Measurements from ENCODE around the gene CHPF.

CHPF gene

DNA sequence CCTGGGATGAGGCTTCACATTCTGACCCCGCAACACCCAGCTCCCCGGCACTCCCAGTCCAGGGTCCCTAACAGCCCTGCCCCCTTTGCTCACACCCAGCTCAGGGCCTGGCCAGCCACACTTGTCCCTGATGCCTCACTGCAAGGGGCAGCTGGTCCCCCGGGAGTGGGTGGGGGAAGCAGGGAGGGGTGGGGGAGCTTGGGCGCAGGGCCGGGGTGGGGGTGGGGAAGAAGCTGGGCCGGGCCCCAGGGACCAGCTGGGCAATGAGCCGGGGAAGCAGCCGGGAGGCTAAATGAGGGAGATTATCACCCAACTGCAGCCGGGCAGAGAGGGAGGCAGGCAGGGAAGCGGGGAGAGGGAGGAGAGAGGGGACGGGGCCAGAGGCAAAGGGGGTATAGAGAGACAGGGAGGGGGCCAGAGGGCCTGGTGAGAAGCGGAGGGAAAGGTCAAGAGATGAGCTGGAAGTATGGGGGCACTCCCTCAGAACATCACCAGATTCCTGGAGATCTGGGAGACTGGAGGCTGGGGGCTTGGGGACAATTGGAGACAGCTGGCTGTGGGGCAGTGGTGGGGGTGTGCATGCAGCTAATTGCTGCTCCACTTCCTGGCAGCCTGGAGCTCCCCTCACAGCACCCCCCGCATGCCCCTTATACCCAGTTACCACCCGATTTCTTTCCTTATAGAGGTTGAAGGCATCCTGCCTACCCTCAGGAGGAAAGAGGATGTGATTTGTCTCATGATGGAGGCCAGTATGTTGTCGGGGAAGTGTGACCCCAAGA lies 31.9 kb downstream of the CHPF start:
- peak in 2 of 3 experiments; percentile 4 to 40 for DNase-seq

DNA sequence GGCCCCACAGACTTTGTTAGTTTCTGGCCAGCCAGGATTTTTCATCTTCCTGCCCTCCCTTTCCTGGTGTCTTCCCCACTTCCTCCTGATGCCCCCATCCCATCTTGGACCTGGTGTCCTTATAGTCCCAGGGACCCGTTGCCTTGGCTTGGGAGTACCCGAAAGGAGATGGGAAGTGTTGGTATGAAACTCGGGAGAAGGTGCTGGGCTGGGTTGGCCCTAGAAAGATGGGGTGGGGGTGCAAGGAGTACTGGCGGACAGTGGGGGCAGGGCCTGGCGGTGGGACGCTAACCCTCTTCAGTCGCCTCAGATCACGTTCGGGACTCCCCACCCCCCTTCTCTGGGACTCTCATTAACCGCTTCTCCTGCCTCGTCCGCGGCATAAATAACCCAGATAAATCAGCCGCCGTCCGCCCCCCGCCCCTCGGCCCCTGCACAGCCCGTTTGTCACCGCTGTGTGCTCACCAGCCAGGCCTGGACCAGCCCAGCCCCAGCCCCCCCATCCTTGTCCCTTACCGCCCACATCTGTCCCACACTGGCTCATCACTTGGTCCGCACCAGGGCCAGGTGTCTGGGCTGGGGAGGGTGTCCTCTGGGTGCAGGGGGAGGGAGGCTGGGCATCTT lies 33.0 kb downstream of the CHPF start:
- no peak for DNase-seq

DNA sequence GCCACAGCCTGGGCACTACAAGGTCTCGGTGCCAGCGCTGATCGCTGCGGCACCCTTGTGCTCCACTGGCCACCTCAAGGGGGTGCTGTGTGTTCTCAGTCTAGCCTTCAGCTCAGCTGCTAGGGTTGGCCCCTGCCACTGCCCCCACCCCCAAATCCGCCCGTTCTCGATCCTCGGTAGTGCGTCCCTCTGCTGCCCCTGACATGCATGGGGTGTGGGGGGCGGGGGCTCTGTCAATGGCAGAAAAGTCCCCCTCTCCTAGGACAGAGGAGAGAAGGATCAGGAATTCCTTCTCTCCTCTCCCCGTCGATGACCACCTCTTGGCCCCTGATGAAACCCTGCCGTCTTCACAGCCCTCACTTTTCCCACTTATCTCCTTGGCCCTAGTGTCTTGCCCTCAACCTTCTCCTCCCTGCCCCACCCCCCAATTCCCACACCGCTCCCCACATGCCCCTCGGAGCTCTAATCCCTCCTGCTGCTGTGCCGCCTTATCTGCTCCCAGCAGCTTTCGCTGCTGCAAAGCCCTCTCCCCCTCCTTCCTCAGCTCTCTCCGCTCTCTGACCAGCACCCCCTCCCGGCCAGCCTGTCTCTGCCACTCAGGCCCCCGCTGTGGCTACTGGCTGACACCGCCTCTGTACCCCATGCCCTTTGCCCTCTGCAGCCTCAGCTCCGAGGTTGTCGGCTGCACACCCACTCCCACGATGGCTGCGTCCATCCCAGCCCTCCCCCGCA lies 33.7 kb downstream of the CHPF start:
- DNase-seq = peak; percentile 24 to 65 (median 54)

DNA sequence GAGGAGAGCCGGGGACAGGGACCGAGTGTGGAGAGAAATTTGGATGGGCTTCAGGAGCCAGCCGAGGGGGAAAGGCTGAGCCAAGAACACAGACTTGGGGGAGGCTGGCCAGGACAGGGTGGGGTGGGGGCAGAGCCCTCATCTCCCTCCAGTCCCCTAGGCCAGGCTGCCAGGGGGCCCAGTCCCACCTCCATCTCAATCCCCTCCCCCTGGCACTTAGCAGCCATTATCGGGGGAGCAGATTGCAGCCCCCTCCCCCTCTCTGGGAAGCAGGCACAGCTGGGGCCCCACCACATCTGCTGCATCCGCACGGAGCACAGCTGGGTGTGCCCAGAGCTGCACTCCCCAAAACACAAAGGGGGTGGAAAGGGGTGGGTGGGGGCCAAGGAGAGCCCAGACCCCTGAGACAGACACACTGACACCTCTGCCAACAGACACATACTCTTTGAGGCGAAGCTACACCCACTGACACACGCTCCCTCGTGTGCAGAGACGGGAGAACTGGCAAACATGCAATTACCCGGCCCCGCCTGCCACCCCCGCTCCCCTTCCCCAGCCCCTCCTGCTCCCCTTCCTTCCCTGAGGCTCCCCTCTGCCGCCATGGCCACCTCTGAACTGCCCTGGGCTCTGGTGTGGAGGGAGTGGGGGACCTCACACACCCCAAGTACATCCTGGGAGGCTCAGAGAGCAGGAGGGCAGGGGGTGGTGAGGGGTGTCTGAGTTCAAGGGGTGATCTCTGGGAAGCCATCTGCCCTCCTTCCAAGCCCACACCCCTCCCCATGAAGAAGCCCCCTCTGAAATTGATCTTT lies 34.4 kb downstream of the CHPF start:
- peak in 2 of 3 experiments; percentile 52 to 56 for DNase-seq

DNA sequence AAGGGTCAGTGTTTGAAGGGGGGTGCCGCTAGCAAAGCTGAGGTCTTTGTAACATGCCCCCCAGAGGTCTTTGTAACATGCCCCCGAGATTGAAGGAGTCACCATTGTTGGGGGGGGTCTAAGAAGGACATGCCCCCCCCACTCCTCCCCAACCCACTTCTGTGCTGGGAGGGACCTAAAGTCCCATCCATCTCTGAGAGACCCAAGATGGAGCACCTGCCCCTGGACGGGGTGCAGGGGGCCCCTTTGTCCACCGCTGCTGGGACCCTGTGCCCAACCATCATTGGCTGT lies 35.2 kb downstream of the CHPF start:
- DNase-seq = no peak

DNA sequence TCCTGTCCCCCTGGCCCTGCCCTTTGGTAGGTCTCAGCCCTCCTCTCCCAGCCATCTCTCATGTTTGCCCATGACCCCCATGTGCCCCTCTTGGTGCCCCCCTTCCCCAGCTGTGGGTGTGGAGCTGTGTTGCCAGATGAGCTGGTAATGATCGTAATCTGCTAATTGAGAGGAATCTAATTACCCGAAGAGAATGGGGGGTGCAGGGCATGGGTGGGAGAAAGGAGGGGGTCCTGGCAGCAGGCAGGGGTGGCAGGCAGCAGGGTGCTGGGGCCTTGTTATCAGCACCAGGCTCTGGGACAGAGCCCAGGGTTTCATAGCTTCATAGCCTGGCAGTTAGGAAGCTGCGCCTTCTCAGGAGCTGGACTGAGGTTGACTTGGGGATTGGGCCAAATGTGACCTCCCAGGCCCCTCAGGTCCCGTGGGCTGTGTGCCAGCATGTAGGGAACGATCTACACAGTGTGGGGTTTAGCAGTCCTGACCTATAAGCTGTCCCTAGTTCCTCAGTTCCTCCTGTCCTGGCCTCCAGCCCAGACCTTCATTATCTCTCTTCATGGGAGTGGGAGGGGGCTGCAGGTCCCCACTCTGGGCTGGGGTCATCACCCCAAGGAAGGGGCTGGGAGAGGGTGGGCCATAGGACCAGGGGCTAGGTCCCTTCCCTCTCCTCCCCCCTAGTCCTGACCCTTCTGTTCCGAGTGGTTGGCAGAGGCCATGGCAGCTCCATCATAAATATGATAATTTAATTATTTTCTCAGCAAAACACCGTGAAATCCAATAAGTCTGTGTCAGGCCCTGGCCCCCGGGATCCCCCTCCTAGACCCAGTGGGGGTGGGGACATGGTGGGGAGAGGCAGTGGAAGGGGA lies 35.8 kb downstream of the CHPF start:
- no peak for DNase-seq

DNA sequence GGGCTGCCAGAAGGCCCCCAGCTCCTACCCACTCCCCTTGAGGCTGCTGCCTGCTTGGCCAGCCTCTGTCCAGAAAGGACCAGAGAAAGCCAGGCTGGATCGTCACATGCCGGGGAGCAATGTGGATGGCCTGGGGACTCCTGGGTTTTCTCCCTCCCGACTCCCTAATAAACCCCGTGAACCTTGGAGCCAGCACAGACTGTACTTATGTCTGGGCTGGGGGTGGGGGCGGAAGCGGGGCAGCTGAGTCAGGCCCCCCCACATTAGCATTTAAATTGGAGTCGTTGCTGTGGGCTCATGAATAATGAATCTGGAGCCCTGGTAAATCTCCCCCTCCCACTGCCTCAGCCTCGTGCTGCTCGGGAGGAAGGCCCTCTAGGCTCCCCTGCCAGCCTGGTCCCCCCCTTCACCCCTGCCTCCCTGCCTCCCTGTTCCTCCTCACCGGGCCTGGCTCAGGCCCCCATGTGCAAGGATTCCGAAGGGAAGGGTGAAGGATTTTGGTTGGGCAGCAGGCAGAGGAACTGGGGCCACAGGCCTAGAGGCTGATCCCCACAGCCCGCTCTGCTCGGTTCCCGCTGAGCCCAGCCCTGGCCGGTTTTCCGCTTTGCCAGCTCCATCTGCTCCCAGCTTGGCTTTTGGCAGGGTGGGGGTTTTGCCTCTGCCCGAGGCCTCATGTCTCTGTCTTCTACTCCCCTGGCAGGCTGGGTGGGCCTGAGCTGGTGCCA lies 36.6 kb downstream of the CHPF start:
- DNase-seq = no peak

DNA sequence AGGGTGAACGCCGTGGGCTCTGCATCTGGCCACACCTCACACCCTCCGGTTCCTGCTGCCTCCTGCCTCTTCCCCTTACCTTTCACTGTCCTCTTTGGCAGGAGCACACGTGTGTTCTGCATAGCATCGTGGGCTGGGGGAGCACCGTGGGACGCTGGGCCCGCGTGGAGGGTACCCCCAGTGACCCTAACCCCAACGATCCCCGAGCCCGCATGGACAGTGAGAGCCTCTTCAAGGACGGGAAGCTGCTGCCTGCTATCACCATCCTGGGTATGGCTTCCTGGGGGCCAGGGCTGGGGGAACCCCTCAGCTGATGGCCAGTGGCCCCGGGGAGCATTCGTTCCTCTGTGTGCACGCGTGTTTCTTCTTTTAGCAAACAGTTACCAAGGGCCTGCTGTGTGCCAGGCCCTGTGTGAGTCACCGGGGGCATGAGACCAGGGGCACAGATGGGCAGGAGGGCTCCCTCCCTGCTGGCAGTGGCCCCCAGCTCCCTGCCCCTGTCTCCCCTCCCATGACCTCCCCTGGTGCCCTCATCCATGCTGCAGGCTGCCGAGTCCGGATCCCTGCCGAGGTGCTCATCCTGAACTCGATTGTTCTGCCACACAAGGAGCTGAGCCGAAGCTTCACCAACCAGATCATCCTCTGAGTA lies 37.3 kb downstream of the CHPF start:
- no peak for DNase-seq

DNA sequence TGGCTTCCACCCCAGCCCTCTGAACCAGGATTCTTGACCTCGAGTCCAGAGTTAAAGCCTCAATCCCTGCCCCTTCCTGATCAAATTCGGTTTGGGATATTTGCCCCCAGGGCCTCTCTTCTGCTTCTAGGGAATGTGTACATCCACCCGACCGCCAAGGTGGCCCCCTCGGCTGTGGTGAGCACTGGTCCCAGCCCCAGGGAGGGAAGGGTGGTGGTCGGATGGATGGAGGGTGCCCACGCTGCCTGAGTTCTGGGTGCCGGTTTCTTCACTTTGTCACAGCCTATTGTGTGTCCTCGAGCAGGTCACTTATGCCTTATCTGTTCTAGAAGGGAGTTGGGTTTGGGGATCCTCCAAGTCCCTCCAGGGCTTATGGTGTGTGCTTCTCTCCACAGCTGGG lies 38.0 kb downstream of the CHPF start:
- no peak for DNase-seq

DNA sequence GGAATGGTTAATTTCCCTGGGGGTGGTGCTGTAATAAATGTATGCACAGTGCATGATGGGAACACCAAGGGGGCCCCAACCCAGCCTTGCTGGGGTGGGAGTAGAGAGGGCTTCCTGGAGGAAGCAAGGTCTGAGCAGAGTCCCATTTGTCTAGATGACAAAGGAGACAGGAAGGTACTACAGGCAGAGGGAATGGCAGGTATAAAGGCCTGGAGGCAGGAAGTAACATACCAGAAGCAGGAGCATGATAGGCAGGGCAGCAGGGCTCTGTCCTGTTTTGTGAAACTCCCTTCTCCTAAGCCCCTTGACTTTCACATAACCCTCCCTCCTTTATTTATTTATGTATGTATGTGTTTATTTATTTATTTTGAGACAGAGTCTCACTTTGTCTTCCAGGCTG lies 41.0 kb downstream of the CHPF start:
- no peak for DNase-seq

DNA sequence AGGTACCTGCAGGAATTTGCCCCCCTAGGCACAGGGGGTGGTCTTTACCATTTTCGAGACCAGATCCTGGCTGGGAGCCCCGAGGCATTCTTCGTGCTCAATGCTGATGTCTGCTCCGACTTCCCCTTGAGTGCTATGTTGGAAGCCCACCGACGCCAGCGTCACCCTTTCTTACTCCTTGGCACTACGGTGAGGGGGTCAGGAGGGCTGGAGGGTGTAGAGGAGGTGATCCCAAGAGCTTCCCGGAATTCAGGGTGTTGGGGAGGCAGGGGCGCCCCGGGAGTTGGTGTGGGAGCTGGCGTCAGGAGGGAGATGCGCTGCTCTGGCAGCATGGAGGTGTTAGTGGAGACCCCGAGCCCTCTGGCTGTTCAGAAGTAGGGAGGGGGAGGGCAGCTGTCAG lies 41.8 kb downstream of the CHPF start:
- DNase-seq = no peak

DNA sequence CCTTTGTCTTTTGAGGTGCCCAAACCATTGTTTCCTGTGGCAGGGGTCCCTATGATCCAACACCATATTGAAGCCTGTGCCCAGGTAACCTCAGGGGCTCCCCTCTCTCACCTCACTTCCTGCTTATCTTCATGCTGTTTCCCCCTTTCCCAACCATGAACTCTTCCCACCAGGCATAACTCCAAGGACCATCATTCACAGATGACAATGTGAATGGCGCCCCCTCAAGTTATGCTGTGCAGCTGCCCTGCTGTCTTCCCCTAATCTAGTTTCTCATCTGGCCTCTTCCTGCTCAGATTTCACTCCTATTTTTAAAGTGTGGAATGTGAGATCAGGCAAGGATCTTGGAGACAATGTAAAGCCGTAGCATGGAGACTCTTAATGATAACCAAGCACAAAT lies 43.5 kb downstream of the CHPF start:
- DNase-seq = no peak

DNA sequence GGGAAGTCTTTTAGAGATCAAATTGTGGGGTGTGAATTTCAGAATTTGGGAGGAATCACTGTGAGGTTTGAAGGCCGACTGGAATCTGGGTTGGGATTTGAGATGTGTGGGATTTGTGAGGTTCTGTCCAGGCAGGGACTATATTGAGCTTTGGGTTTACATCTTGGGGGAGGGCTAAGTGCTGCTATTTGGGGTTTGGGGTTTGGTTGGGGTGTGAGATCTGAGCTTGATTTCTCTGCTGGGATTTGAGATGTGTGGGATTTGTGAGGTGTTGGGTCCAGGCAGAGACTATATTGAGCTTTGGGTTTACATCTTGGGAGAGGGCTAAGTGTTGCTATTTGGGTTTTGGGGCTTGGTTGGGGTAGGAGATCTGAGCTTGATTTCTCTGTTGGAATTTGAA lies 44.1 kb downstream of the CHPF start:
- DNase-seq = no peak

DNA sequence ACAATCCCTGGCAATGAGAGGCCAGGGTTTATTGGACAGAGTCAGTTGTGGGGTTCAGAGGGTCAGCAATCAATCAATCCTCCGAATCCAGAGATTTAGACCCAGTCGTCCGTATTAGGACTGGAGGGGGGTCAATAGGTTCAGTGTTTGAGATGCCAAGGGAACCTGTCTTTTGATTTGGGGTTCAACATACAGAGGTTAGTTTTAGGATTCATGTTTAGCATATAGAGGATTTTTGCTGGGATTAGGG lies 44.6 kb downstream of the CHPF start:
- no peak for DNase-seq

DNA sequence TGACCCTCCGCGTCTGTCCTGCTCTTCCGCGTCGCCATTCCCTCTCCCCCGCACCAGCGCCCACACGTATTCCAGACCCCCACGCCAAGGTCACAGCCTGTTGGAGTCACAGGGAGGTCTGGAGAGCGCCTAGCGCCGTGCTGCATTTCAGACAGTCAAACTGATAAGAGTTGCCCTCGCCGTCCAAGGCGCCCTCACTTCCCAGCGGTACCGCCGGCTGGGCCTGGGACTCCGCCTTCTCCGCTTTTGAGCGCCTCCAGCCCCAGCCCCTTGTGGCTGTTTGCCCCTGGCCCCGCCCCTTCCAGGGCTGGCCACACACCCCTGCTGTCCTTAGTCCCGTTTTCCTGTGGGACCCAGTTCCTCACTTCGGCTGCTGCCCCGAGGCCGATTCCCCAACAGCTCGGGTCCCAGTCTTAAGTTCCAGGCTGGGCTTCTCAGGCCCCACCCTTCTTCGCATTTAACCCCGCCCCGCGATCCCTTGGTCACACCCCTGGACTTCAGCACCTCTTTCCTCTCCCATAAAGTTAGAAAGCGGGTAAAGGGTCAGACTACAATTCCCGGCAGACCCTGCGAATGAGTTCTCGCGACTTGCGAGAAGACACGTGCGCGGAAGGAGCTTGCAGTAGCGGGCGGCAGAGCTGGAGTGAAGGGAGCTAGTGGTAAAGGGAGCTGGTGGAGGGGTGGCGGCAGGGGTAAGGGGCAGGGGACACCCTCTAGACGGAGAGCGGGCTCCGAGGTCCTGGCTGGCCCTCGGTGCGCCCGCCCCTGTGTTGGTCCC lies 45.1 kb downstream of the CHPF start, which contains the start of gene GMPPA:
Gene GMPPA, plus strand, starts transcription at position 612 of the 778 bp plus-strand sequence. CDS start 1,085 bp downstream, outside the sequence.
- DNase-seq = peak; percentile 87 to 97 (median 92)

DNA sequence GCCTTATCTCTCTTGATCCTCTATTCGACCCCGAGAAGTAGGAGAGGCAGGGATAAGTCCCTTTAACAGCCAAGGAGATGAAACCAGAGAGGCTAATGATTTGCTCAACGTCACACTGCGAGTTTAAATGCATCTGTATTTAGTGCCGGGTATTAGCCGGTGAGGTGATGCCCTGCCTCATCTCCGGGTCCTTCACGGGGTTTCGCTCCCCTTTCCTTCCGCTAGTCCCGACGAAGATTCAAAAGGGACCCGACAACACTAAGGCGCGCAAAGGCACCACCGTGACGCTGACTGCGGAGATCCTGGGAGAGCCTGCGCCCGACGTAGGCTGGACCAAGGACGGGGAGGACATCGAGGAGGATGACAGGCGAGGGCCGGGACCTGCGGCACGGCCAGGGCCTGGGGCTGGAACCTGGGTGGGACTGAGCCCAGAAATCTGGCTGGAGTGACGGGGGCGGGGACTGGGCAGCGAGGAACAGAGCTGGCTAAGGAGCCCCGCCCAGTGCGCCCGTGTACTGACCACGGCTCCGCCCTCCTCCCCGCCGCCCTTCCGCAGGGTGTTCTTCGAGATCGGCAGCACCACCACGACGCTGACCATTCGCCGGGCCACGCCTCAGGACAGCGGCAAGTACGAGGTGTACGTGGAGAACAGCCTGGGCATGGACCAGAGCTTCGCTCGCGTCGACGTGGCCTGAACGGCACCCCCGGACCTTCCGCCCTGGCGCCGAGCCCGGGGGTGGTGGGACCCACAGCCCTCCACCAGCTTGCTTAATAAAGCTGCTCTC lies 45.9 kb downstream of the CHPF start:
- peak in 1 of 3 experiments; percentile 67 for DNase-seq

DNA sequence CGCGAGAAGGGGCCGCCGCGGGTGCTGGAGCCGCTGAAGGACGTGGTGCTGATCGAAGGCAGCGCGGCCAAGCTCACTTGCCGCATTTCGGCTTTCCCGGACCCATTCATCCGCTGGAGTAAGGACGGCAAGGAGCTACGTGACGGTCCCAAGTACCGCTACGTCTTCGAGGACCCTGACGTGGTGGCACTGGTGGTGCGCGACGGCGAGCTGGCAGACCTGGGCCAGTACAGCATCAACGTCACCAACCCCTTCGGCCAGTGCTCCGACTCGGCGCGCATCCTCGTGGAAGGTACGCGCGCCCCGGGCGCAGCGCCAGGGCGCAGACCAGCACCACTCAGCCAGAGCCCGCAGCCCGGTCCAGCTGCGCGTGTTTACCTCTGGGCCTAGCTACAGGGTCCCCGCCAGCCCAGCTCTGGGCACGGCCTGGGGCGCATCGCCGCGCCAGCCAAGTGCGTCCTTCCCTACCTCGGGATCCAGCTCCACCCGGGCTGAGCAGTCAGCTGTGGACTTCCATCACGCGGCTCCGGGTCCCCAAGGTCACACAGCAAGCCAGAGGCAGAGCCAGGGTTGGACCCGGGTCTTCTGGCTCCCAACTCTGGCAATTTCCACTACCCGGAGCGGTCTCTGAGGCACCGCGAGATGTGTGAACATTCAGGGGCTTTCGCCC lies 46.6 kb downstream of the CHPF start:
- no peak for DNase-seq

DNA sequence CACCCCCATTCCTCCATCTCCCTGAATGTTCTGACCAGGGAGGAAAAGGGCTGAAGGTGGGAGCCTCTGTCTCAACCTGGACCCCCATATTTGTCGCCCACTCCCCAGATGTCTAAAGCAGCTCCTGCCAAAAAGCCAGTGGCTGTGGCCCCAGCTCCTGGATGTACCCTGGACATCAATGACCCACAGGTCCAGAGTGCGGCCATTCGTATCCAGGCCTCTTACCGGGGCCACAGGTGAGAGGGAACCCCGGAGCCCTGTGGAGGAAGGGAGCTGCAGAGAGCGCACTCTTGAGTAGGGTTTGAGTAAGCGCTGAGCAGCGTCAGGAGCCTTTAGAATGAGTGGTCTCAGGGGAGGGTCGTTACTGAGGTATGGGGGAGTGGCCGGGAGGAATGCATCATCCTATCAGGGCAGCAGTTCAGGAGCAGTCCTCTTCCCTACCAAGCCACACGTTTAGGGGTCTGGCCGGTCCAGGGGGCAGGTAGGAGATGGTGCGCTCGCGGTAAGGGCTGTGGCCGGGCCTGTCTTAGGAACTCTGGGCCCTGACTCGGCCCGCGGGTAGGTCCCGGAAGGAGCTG lies 47.3 kb downstream of the CHPF start:
- no peak for DNase-seq
